Measurements from ENCODE around the gene UTP18.
"Not testable (repeated sequence)": the region's sequence is repeated elsewhere in the genome, so short reads cannot be mapped to it uniquely, and the experiment has no call there.

Gene UTP18

GRCh38 chr17:51298508-51299371 lies 38.4 kb downstream of the UTP18 start:
- Histone ChIP-seq H3K4me1 (ENCODE audit: low read length) (no peaks in the 10 kb centered on the region), H4K20me1 (ENCODE audit: insufficient read depth, low read length) (no peaks in the 10 kb centered on the region), H3K9ac (ENCODE audit: low read length) (no peak overlapping the region), H2AFZ (ENCODE audit: low read depth, low read length) (no peak overlapping the region), H3K9me3 (ENCODE audit: insufficient read depth, low read length) (no peaks in the 10 kb centered on the region), H3K4me2 (ENCODE audit: low read length) (no peak overlapping the region), H3K36me3 (replicated peaks; ENCODE audit: low read depth, low read length) (peaks cover 22% of the 10 kb centered on the region), H3K27me3 (ENCODE audit: low read depth, low read length) (no peaks in the 10 kb centered on the region), H3K79me2 (ENCODE audit: low read length) (no peaks in the 10 kb centered on the region), H3K4me3 (ENCODE audit: low read length) (no peak overlapping the region), H3K27ac (ENCODE audit: low read length) (no peak overlapping the region)
- TF ChIP-seq, protein P1, sequence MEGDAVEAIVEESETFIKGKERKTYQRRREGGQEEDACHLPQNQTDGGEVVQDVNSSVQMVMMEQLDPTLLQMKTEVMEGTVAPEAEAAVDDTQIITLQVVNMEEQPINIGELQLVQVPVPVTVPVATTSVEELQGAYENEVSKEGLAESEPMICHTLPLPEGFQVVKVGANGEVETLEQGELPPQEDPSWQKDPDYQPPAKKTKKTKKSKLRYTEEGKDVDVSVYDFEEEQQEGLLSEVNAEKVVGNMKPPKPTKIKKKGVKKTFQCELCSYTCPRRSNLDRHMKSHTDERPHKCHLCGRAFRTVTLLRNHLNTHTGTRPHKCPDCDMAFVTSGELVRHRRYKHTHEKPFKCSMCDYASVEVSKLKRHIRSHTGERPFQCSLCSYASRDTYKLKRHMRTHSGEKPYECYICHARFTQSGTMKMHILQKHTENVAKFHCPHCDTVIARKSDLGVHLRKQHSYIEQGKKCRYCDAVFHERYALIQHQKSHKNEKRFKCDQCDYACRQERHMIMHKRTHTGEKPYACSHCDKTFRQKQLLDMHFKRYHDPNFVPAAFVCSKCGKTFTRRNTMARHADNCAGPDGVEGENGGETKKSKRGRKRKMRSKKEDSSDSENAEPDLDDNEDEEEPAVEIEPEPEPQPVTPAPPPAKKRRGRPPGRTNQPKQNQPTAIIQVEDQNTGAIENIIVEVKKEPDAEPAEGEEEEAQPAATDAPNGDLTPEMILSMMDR (IDR thresholded peaks at IDR 0.05; ENCODE audit: low read depth, low read length): peak; percentile 74
- TF ChIP-seq EZH2phosphoT487 (IDR thresholded peaks at IDR 0.05; ENCODE audit: low read depth): no peak

DNA sequence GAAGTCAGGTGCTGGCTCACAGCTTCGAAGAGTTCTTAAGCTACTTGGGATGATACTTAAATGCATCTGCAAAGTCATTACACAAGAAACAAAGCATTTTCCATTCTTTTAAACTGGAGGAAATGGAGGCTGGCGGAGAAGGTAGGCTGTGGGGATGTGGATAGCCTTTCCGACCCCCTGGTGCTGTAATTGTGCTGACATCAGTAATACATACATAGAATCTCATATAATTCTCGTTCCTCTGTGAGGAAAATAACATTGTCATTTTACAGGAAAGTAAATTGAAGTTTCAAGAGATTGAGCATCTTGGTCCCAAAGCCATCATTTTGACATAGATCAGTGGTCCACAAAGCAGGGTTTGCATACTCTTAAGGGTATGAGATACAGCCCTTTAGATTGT lies 39.5 kb downstream of the UTP18 start:
- no peaks in the 10 kb centered on the region for H3K79me2 ChIP-seq (ENCODE audit: low read length)
- H4K20me1 ChIP-seq (ENCODE audit: insufficient read depth, low read length): no peaks in the 10 kb centered on the region
- no peak overlapping the region for H2AFZ ChIP-seq (ENCODE audit: low read depth, low read length)
- TF ChIP-seq, protein P1 (IDR thresholded peaks at IDR 0.05; ENCODE audit: low read depth, low read length): no peak
- no peak for TF ChIP-seq EZH2phosphoT487 (IDR thresholded peaks at IDR 0.05; ENCODE audit: low read depth)
- H3K9me3 ChIP-seq (ENCODE audit: insufficient read depth, low read length): no peaks in the 10 kb centered on the region
- no peak overlapping the region for H3K27ac ChIP-seq (ENCODE audit: low read length)
- H3K4me1 ChIP-seq (ENCODE audit: low read length): no peaks in the 10 kb centered on the region
- H3K9ac ChIP-seq (ENCODE audit: low read length): no peak overlapping the region
- H3K36me3 ChIP-seq (replicated peaks; ENCODE audit: low read depth, low read length): peaks cover 20% of the 10 kb centered on the region
- H3K27me3 ChIP-seq (ENCODE audit: low read depth, low read length): no peaks in the 10 kb centered on the region
- H3K4me3 ChIP-seq (ENCODE audit: low read length): no peak overlapping the region
- H3K4me2 ChIP-seq (ENCODE audit: low read length): no peak overlapping the region

GRCh38 chr17:51305182-51305581 lies 44.8 kb downstream of the UTP18 start:
- Histone ChIP-seq H3K9ac (ENCODE audit: low read length) (no peak overlapping the region), H4K20me1 (ENCODE audit: insufficient read depth, low read length) (no peaks in the 10 kb centered on the region), H3K27ac (ENCODE audit: low read length) (no peak overlapping the region), H3K9me3 (ENCODE audit: insufficient read depth, low read length) (no peaks in the 10 kb centered on the region), H2AFZ (ENCODE audit: low read depth, low read length) (no peak overlapping the region), H3K36me3 (replicated peaks; ENCODE audit: low read depth, low read length) (peaks cover under 1% of the 10 kb centered on the region), H3K27me3 (ENCODE audit: low read depth, low read length) (no peaks in the 10 kb centered on the region), H3K4me2 (ENCODE audit: low read length) (no peak overlapping the region), H3K4me1 (ENCODE audit: low read length) (no peaks in the 10 kb centered on the region), H3K79me2 (ENCODE audit: low read length) (no peaks in the 10 kb centered on the region), H3K4me3 (ENCODE audit: low read length) (no peak overlapping the region)
- TF ChIP-seq EZH2phosphoT487 (IDR thresholded peaks at IDR 0.05; ENCODE audit: low read depth): no peak
- TF ChIP-seq, protein P1 (IDR thresholded peaks at IDR 0.05; ENCODE audit: low read depth, low read length): no peak

GRCh38 chr17:51312003-51312402 lies 51.7 kb downstream of the UTP18 start:
- not testable (repeated sequence) for H3K27me3 ChIP-seq (ENCODE audit: low read depth, low read length); H3K9ac ChIP-seq (ENCODE audit: low read length); H2AFZ ChIP-seq (ENCODE audit: low read depth, low read length); H4K20me1 ChIP-seq (ENCODE audit: insufficient read depth, low read length); H3K79me2 ChIP-seq (ENCODE audit: low read length); H3K4me3 ChIP-seq (ENCODE audit: low read length); H3K27ac ChIP-seq (ENCODE audit: low read length); H3K9me3 ChIP-seq (ENCODE audit: insufficient read depth, low read length); H3K36me3 ChIP-seq (replicated peaks; ENCODE audit: low read depth, low read length); H3K4me2 ChIP-seq (ENCODE audit: low read length); H3K4me1 ChIP-seq (ENCODE audit: low read length)
